ENCODE data around the gene GPR132. TPM values are rescaled to one million over a fixed set of nuclear protein-coding genes. Genes with fewer than 3 reads are reported as not detected.

The GPR132 gene
- total and polyA plus RNA-seq, 9 of the 15 experiments (the other 6 are each of a cell fraction or from before 2014, with no cell fraction given), result 0.01 to 1.1 (median 0.25) TPM; not detected in 1

GRCh38 chr14:105061428-105062047, 3.7 kb downstream of the GPR132 start:
- DNase-seq (ENCODE audit: extremely low read depth in 1 of 4, low spot score in 3 of 4), result peak in 2 of 4 experiments; percentile 61
- peaks cover 0 to 51% of the 10 kb centered on the region in 2 experiments; a peak in 3 of 5 replicates for H3K4me1 ChIP-seq (replicated peaks in 1 of 2; ENCODE audit: control insufficient read depth in 2 of 2, insufficient read depth in 2 of 2, low read length in 2 of 2)
- peak; percentile 78 for TF ChIP-seq VEZF1 (CRISPR knock-in tag; IDR thresholded peaks at IDR 0.05)
- peak; percentile 73 for TF ChIP-seq NFIC (IDR thresholded peaks at IDR 0.05)
- TF ChIP-seq, protein P1, sequence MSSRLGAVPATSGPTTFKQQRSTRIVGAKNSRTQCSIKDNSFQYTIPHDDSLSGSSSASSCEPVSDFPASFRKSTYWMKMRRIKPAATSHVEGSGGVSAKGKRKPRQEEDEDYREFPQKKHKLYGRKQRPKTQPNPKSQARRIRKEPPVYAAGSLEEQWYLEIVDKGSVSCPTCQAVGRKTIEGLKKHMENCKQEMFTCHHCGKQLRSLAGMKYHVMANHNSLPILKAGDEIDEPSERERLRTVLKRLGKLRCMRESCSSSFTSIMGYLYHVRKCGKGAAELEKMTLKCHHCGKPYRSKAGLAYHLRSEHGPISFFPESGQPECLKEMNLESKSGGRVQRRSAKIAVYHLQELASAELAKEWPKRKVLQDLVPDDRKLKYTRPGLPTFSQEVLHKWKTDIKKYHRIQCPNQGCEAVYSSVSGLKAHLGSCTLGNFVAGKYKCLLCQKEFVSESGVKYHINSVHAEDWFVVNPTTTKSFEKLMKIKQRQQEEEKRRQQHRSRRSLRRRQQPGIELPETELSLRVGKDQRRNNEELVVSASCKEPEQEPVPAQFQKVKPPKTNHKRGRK (tag; IDR thresholded peaks at IDR 0.05), result no peak
- peak; percentile 21; the same call in 1 of the 3 replicates for ATAC-seq
- in situ Hi-C loops (cut with MboI), result no loop called here
- no peaks in the 10 kb centered on the region for H3K9me3 ChIP-seq (replicated peaks; ENCODE audit: control insufficient read depth, insufficient read depth, low read depth, low read length)
- H3K9ac ChIP-seq (ENCODE audit: insufficient read depth in 1 of 2, low read depth in 2 of 2, low read length in 2 of 2), result peak overlapping the region in 1 of 2 experiments; percentile 45; a peak in 2 of 4 replicates
- 18% methylated on average over 8 of the region's 13 CpGs for WGBS (ENCODE audit: insufficient coverage, low coverage, missing lambda C conversion rate)
- no peak overlapping the region for H3K4me2 ChIP-seq (ENCODE audit: insufficient read depth, low read length)
- intact Hi-C loops (cut with micrococcal nuclease), result no loop called here
- no TSS peak for BruUV-seq (replicated peaks)
- no peak overlapping the region for H3K27ac ChIP-seq (ENCODE audit: extremely low read depth, low read depth, low read length)
- H3K27me3 ChIP-seq (ENCODE audit: control insufficient read depth in 2 of 2, insufficient read depth in 2 of 2, low read length in 2 of 2), result peaks cover 0 to 6% of the 10 kb centered on the region in 2 experiments; a peak in 3 of 5 replicates
- no peaks in the 10 kb centered on the region for H4K20me1 ChIP-seq (replicated peaks; ENCODE audit: control insufficient read depth, insufficient read depth, low read length)
- ChIA-PET CTCF (ENCODE audit: low intra/inter-chr PET ratio) (no interaction called here), POLR2A (interaction anchor here (3.5 kb wide), 1 partner anchor 12 kb away, joined by 12 read pairs; no protein-coding TSS in a partner anchor)
- H3K4me3 ChIP-seq, result no peak overlapping the region
- H3K36me3 ChIP-seq (ENCODE audit: control insufficient read depth, insufficient read depth, low read length), result no peaks in the 10 kb centered on the region
- H3K9me1 ChIP-seq (ENCODE audit: control insufficient read depth, insufficient read depth, low read length), result no peaks in the 10 kb centered on the region
- H2AFZ ChIP-seq (ENCODE audit: low read depth, low read length), result no peak overlapping the region
- H3K79me2 ChIP-seq (ENCODE audit: control insufficient read depth, insufficient read depth, low read length), result no peaks in the 10 kb centered on the region
- FAIRE-seq, result no peak

Measured in K562 (cell line).